GM23248 (cell line): Measurements from ENCODE around the gene GTF2E1. TPM values are rescaled to one million over a fixed set of nuclear protein-coding genes. Genes with fewer than 3 reads are reported as not detected.

Experiments
- DNase-seq: peaks from one replicate; pipeline ENCODE4 v3.0.0-alpha.2; 2015
- H2AFZ ChIP-seq: fragments of 200-600 bp; sonication (generic); 2 replicates; pipeline ENCODE4 v1.6.1; 2016; ENCODE audit warnings: antibody characterized with exemption
- H3F3A ChIP-seq: fragments of 200-600 bp; sonication (generic); 2 replicates; pipeline ENCODE4 v1.6.1; 2016; ENCODE audit warnings: mild to moderate bottlenecking, antibody characterized with exemption, mixed run types; ENCODE audit not compliant: insufficient read depth
- H3K27ac ChIP-seq: fragments of 200-600 bp; sonication (generic); 2 replicates; pipeline ENCODE4 v1.5.1; 2016; ENCODE audit warnings: mild to moderate bottlenecking
- H3K27me3 ChIP-seq: fragments of 200-600 bp; sonication (generic); replicated peaks from 2 replicates; pipeline ENCODE4 v1.6.1; 2016; ENCODE audit warnings: mild to moderate bottlenecking; ENCODE audit not compliant: insufficient read depth
- H3K36me3 ChIP-seq: fragments of 200-600 bp; sonication (generic); 2 replicates; pipeline ENCODE4 v1.6.1; 2016; ENCODE audit warnings: low read depth, mild to moderate bottlenecking
- H3K4me1 ChIP-seq: fragments of 200-600 bp; sonication (generic); 2 replicates; pipeline ENCODE4 v1.6.1; 2016; ENCODE audit warnings: mild to moderate bottlenecking; ENCODE audit not compliant: insufficient read depth
- H3K4me2 ChIP-seq: fragments of 200-600 bp; sonication (generic); one replicate; pipeline ENCODE4 v1.6.1; 2016; ENCODE audit warnings: mild to moderate bottlenecking; ENCODE audit not compliant: unreplicated experiment
- H3K4me3 ChIP-seq: fragments of 200-600 bp; sonication (generic); 2 replicates; pipeline ENCODE4 v1.5.1; 2016; ENCODE audit warnings: mild to moderate bottlenecking
- H3K79me2 ChIP-seq: fragments of 200-600 bp; sonication (generic); 2 replicates; pipeline ENCODE4 v1.6.1; 2016; ENCODE audit warnings: mild to moderate bottlenecking; ENCODE audit not compliant: insufficient read depth
- H3K9ac ChIP-seq: fragments of 200-600 bp; sonication (generic); 2 replicates; pipeline ENCODE4 v1.6.1; 2016; ENCODE audit warnings: mild to moderate bottlenecking
- H3K9me2 ChIP-seq: fragments of 200-600 bp; sonication (generic); 2 replicates; pipeline ENCODE4 v1.6.1; 2016; ENCODE audit warnings: mixed run types, mild to moderate bottlenecking, moderate library complexity; ENCODE audit not compliant: insufficient read depth
- H3K9me3 ChIP-seq: fragments of 200-600 bp; sonication (generic); one replicate; pipeline ENCODE4 v1.6.1; 2017; ENCODE audit warnings: low read depth
- H4K20me1 ChIP-seq: fragments of 200-600 bp; sonication (generic); 2 replicates; pipeline ENCODE4 v1.6.0; 2016; ENCODE audit not compliant: insufficient read depth
- EZH2 ChIP-seq: fragments of 200-600 bp; sonication (generic); IDR thresholded peaks from 2 replicates; pipeline ENCODE4 v1.6.1; 2018; ENCODE audit warnings: antibody characterized with exemption, mild to moderate bottlenecking; ENCODE audit not compliant: insufficient read depth, poor library complexity, severe bottlenecking
- EZH2phosphoT487 ChIP-seq: fragments of 200-600 bp; sonication (generic); IDR thresholded peaks from 2 replicates; pipeline ENCODE4 v1.6.1; 2018; ENCODE audit warnings: antibody characterized with exemption, moderate library complexity, mild to moderate bottlenecking, low read depth; ENCODE audit not compliant: insufficient read depth
- WGBS, 2 experiments: methylation state at CpG; one replicate each; pipeline ENCODE4 v1.1.6; 2015 to 2017; ENCODE audit warnings: low lambda C conversion rate in 2 of 2, low coverage in 1 of 2; ENCODE audit errors: missing lambda C conversion rate in 2 of 2; 5-methylcytosine and 5-hydroxymethylcytosine counted together
- in situ Hi-C: fragments of 300-500 bp; cut with MboI; formaldehyde crosslinking; loops from 2 replicates; pipeline ENCODE4 v1.15.0; 2020
- polyA plus RNA-seq: library from polyadenylated mRNA; unstranded; fragments of >200 nt; fragmentation: Nextera tagmentation; extraction: Ambion mirVana; gene quantifications from 2 replicates; pipeline ENCODE4 v1.2.1, GENCODE V29; 2016
- total RNA-seq: library from RNA; depleted of rRNA; stranded (reverse); fragments of >200 nt; shearing (Covaris generic); gene quantifications from 2 replicates; pipeline ENCODE4 v1.2.3, GENCODE V29; 2014

GTF2E1 gene
- total and polyA plus RNA-seq, 2 experiments from 2014 or later = 7.2 to 10.8 TPM

GRCh38 chr3:120749843-120750242, 7.3 kb downstream of the GTF2E1 start:
- TF ChIP-seq EZH2phosphoT487 (no peak), EZH2 (no peak)
- H3K79me2 ChIP-seq = peaks cover 78% of the 10 kb centered on the region
- DNase-seq = no peak

GRCh38 chr3:120752230-120752629, 9.7 kb downstream of the GTF2E1 start:
- Histone ChIP-seq H3K9me2 (no peaks in the 10 kb centered on the region), H3K4me1 (peaks cover 10% of the 10 kb centered on the region), H3F3A (peaks cover 13% of the 10 kb centered on the region; the same call in 1 of the 2 replicates), H4K20me1 (no peaks in the 10 kb centered on the region), H3K9ac (no peak overlapping the region), H3K4me3 (no peak overlapping the region), H3K79me2 (peaks cover 79% of the 10 kb centered on the region), H3K27me3 (no peaks in the 10 kb centered on the region), H3K27ac (no peak overlapping the region), H3K4me2 (no peak overlapping the region), H2AFZ (no peak overlapping the region), H3K9me3 (no peaks in the 10 kb centered on the region), H3K36me3 (0 out of 2 replicates have a peak, but pooled peaks cover 10% of the 10 kb centered on the region)
- in situ Hi-C loops = no loop called here
- WGBS, 2 experiments = 95 to 100% methylated on average over 1 of the region's 1 CpG
- no peak for TF ChIP-seq EZH2phosphoT487
- TF ChIP-seq EZH2 = no peak
- DNase-seq = no peak

More at GRCh38 chr3:120749843-120750242, 7.3 kb downstream of the GTF2E1 start:
- Histone ChIP-seq H3K9me3 (no peaks in the 10 kb centered on the region), H3K4me3 (no peak overlapping the region), H3F3A (peaks cover 13% of the 10 kb centered on the region; the same call in 1 of the 2 replicates), H2AFZ (no peak overlapping the region), H3K27ac (no peak overlapping the region), H3K9me2 (no peaks in the 10 kb centered on the region), H3K27me3 (no peaks in the 10 kb centered on the region), H3K4me1 (peaks cover 10% of the 10 kb centered on the region), H3K36me3 (0 out of 2 replicates have a peak, but pooled peaks cover 10% of the 10 kb centered on the region), H3K9ac (no peak overlapping the region), H3K4me2 (no peak overlapping the region), H4K20me1 (no peaks in the 10 kb centered on the region)
- WGBS, 2 experiments = 96 to 98% methylated on average over 1 of the region's 1 CpG
- in situ Hi-C loops = no loop called here

- in situ Hi-C loops = no loop called here
- no peak for DNase-seq
- H3K27ac ChIP-seq = no peak overlapping the region
- no peak overlapping the region for H3K4me3 ChIP-seq
- no peaks in the 10 kb centered on the region for H4K20me1 ChIP-seq
- H3K36me3 ChIP-seq = 0 out of 2 replicates have a peak, but pooled peaks cover 10% of the 10 kb centered on the region
- no peaks in the 10 kb centered on the region for H3K27me3 ChIP-seq
- H3K9me3 ChIP-seq = no peaks in the 10 kb centered on the region
- H3K4me1 ChIP-seq = peaks cover 10% of the 10 kb centered on the region
- H3K4me2 ChIP-seq = no peak overlapping the region
- no peak for TF ChIP-seq EZH2
- no peak for TF ChIP-seq EZH2phosphoT487
- H3F3A ChIP-seq = peaks cover 13% of the 10 kb centered on the region; the same call in 1 of the 2 replicates
- no peak overlapping the region for H2AFZ ChIP-seq
- no peaks in the 10 kb centered on the region for H3K9me2 ChIP-seq
- H3K79me2 ChIP-seq = peaks cover 81% of the 10 kb centered on the region
- WGBS, 2 experiments = 90 to 99% methylated on average over 2 of the region's 2 CpGs
- H3K9ac ChIP-seq = no peak overlapping the region
Measured at GRCh38 chr3:120752865-120753264, 10.3 kb downstream of the GTF2E1 start.

DNA sequence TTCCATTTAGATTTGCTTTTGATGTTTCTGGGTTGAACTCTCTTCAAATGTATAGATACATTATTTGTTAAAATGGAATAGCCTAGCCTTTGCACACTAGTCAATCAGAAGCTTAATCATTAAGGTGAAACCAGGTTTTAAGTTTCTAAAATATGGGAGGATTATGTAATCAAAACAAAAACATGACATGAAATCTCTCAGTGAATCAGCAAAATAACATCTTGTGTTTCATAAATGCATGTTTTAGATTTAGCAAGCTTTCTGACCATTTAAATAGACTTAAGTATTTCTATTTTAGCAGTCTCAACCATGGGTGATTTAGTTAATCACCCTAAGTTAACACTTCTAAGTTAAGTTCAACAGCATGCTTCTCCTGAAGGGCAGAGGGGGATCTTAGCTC, 11.3 kb downstream of the GTF2E1 start:
- 0 out of 2 replicates have a peak, but pooled peaks cover 10% of the 10 kb centered on the region for H3K36me3 ChIP-seq
- H3K9me2 ChIP-seq = no peaks in the 10 kb centered on the region
- H3K79me2 ChIP-seq = peaks cover 86% of the 10 kb centered on the region
- H3K4me1 ChIP-seq = peaks cover 10% of the 10 kb centered on the region
- peak overlapping the region; percentile 43 for H3K27ac ChIP-seq
- no peaks in the 10 kb centered on the region for H3K9me3 ChIP-seq
- H3F3A ChIP-seq = peaks cover 13% of the 10 kb centered on the region; the same call in 1 of the 2 replicates
- H3K9ac ChIP-seq = no peak overlapping the region
- peak; percentile 36 for DNase-seq
- no peaks in the 10 kb centered on the region for H3K27me3 ChIP-seq
- H3K4me2 ChIP-seq = no peak overlapping the region
- no peak overlapping the region for H3K4me3 ChIP-seq
- no peaks in the 10 kb centered on the region for H4K20me1 ChIP-seq
- H2AFZ ChIP-seq = peak overlapping the region; percentile 23; the same call in 1 of the 2 replicates
- no peak for TF ChIP-seq EZH2phosphoT487
- no peak for TF ChIP-seq EZH2
- in situ Hi-C loops = no loop called here
